ENCODE measurements around the gene BIRC3. TPM values are rescaled to one million over a fixed set of nuclear protein-coding genes. Genes with fewer than 3 reads are reported as not detected.

Gene BIRC3
- total and polyA plus RNA-seq, 7 donors, result 9.1 to 92.6 (median 18.4) TPM

DNA sequence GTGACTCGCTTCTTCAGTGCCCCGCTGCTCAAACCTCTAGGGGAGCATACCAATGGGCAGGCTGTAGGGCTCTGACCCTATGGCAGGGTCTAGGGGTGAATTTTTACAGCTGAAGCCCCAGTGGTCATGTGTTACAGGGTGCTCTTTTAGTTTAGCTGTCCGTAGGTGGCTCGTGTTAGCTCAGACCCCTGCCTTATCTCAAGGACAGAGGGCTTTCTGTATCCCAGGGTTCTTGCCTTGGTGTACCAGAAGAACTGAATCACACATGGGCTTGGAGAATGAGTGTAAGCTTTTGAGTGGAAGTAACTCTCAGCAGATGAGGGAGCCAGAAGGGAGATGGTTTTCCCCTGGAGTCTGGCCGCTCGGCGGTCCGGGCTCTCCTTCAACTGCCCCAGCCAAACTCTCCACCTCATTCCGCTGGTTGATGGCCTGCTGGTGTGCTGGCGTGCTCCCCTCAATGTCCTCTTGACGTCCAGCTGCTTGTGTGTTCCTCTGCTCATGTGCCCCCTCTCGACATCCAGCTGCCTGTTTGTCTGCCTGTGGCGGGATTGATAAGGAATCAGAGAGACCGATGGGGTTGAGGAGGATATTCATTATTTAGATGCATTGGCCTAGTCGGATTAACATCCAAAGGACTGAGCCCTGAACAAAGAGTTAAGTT lies 67.3 kb downstream of the BIRC3 start:
- Histone ChIP-seq H3K27ac (no peak overlapping the region), H3K27me3 (no peaks in the 10 kb centered on the region), H3K4me1 (peaks cover 0 to 10% (median 0%) of the 10 kb centered on the region in 4 donors), H3K9me3 (no peaks in the 10 kb centered on the region), H3K36me3 (peaks cover 0 to 53% (median 13%) of the 10 kb centered on the region in 4 donors), H3K4me3 (no peak overlapping the region)
- 84 to 91% methylated on average over 15 of the region's 15 CpGs for WGBS, 2 donors
- TF ChIP-seq POLR2A (IDR thresholded peaks at IDR 0.05), result no peak
- intact Hi-C loops (cut with DNase I), result no loop called here
- DNase-seq, result no peak

DNA sequence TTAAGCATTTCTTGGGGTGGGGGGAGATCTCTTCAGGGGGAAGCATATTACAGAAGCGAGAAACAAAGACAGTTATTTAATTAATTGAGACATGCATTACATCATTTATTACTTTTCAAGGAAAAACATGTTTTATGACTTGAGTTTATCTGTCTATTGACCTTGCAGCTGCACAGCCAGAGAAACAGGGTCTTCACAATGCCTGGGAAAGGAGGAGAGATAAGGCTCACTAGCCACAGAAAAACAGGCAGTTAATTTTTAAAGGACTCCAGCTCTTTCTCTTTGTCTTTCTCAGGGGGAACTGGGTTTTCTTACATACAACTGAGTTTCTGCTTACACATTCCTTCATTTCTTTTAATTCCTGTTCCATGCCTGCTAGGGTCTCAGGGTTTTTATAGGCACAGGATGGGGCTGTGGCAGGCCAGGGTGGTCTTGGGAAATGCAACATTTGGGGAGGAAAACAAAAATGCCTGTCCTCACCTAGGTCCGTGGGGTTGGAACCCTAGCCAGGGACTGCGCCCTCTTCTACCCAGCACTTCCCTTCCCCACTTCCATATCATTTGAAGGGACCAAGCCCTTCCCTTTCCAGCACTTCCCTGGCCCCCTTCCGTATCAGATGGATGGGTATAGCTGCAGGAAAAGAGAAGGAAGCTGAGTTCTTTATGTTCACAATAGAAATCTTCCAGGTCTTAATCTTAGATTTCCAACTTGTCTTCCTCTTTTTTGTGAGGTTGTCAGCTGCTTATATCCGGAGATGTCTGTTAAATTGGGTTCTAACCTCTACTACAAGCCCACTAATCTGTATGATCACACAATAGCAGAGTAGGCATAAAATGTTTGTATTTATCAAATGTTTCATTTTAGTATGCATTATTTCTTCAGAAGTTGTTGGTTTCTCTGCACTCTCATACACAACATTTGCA lies 68.1 kb downstream of the BIRC3 start:
- intact Hi-C loops (cut with DNase I), result no loop called here
- no peak for TF ChIP-seq EP300 (IDR thresholded peaks at IDR 0.05)
- TF ChIP-seq POLR2A (IDR thresholded peaks at IDR 0.05), result no peak
- TF ChIP-seq POLR2AphosphoS5 (IDR thresholded peaks at IDR 0.05), result no peak
- TF ChIP-seq, protein P1, sequence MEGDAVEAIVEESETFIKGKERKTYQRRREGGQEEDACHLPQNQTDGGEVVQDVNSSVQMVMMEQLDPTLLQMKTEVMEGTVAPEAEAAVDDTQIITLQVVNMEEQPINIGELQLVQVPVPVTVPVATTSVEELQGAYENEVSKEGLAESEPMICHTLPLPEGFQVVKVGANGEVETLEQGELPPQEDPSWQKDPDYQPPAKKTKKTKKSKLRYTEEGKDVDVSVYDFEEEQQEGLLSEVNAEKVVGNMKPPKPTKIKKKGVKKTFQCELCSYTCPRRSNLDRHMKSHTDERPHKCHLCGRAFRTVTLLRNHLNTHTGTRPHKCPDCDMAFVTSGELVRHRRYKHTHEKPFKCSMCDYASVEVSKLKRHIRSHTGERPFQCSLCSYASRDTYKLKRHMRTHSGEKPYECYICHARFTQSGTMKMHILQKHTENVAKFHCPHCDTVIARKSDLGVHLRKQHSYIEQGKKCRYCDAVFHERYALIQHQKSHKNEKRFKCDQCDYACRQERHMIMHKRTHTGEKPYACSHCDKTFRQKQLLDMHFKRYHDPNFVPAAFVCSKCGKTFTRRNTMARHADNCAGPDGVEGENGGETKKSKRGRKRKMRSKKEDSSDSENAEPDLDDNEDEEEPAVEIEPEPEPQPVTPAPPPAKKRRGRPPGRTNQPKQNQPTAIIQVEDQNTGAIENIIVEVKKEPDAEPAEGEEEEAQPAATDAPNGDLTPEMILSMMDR (IDR thresholded peaks at IDR 0.05), result no peak
- 77 to 84% methylated on average over 5 of the region's 5 CpGs for WGBS, 2 donors
- H3K27ac ChIP-seq, result no peak overlapping the region
- DNase-seq, result no peak
- H3K9me3 ChIP-seq, result no peaks in the 10 kb centered on the region
- no peaks in the 10 kb centered on the region for H3K27me3 ChIP-seq
- peaks cover 0 to 10% (median 0%) of the 10 kb centered on the region in 4 donors for H3K4me1 ChIP-seq
- H3K4me3 ChIP-seq, result no peak overlapping the region
- peaks cover 0 to 50% (median 8%) of the 10 kb centered on the region in 4 donors for H3K36me3 ChIP-seq

DNA sequence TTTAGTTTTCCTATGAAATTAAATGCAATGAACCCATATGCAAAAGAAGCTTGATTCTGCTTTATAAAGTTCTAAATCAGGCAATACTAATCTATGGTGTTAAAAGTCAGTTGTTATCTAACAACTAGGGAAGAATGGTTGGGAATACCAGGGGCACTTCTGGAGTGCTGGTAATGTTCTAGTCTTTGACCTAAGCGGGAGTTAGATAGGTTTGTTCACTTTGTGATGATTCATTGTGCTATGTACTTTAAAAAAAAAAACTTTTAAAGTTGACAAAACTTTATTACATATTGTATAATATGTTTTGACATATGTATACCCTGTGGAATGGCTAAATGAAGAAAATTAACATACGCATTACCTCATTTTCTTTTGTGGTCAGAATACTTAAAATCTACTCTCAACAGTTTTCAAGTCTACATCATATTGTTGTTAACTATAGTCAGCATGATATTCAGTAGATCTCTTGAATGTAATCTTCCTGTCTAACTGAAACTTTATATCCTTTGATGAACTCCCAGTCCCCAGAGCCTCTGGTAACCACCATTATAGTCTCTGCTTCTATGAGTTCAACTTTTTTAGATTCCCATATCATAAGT lies 69.0 kb downstream of the BIRC3 start:
- 59 to 83% methylated on average over 2 of the region's 2 CpGs for WGBS, 2 donors
- Histone ChIP-seq H3K4me3 (no peak overlapping the region), H3K36me3 (peaks cover 0 to 47% (median 6%) of the 10 kb centered on the region in 4 donors), H3K27me3 (no peaks in the 10 kb centered on the region), H3K27ac (peak overlapping the region in 1 of 4 donors; percentile 15), H3K4me1 (peaks cover 0 to 10% (median 3%) of the 10 kb centered on the region in 4 donors), H3K9me3 (no peaks in the 10 kb centered on the region)
- TF ChIP-seq EP300 (IDR thresholded peaks at IDR 0.05) (no peak), POLR2AphosphoS5 (IDR thresholded peaks at IDR 0.05) (no peak), POLR2A (IDR thresholded peaks at IDR 0.05) (no peak)
- TF ChIP-seq, protein P1 (IDR thresholded peaks at IDR 0.05), result no peak
- intact Hi-C loops (cut with DNase I), result no loop called here
- no peak for DNase-seq

DNA sequence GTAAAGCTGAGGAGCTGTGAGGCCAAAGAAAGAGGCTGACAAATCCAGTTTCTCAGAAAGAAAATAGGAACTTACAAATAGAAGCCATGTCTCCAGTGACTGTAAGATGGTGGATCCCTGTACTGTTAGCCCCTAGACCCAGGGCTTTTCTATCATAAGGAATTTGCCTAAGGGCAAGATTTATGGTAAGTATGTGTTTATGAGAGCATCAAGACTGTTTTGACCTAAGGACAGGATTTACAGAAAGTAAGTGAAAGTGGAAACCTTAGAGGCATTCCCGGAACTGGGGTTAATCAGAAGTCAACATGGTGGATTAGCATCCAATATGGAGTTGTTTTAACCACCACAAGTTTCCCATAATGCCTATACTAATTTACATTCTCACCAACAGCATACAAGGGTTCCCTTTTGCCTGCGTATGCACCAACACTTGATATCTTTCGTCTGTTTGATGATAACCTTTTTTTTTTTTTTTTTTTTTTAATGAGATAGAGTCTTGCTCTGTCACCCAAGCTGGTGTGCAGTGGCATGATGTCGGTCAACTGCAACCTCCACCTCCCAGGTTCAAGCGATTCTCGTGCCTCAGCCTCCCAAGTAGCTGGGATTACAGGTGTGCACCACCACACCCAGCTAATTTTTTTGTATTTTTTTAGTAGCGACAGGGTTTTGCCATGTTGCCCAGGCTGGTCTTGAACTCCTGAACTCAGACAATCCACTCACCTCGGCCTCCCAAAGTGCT lies 69.9 kb downstream of the BIRC3 start:
- Histone ChIP-seq H3K9me3 (no peaks in the 10 kb centered on the region), H3K4me3 (no peak overlapping the region), H3K27ac (no peak overlapping the region), H3K27me3 (no peaks in the 10 kb centered on the region), H3K36me3 (peaks cover 0 to 49% (median 6%) of the 10 kb centered on the region in 4 donors), H3K4me1 (peaks cover 0 to 10% (median 3%) of the 10 kb centered on the region in 4 donors)
- no peak for TF ChIP-seq POLR2A (IDR thresholded peaks at IDR 0.05)
- no peak for TF ChIP-seq POLR2AphosphoS5 (IDR thresholded peaks at IDR 0.05)
- WGBS, 2 donors, result 90 to 93% methylated on average over 8 of the region's 8 CpGs
- intact Hi-C loops (cut with DNase I), result no loop called here
- no peak for DNase-seq

Small RNA genes within 50 kb of the gene (small RNA-seq; reads per million reads assigned to genes)
- gene AP000942.3 (0 reads per million in 3 donors), gene AP000942.4 (0 reads per million in 3 donors), gene RNU6-952P (0 reads per million in 3 donors)

Other genes with a start within 250 kb of the BIRC3 start
- 100 to 1,000 TPM; 159 to 239 (median 186) TPM for gene YAP1, start 207.0 kb upstream of the BIRC3 start, total RNA-seq
- 10 to 100 TPM; 12.0 to 21.1 (median 13.9) TPM for gene YAP1, start 207.0 kb upstream of the BIRC3 start, polyA plus RNA-seq
- gene BIRC2, start 29.7 kb downstream of the BIRC3 start, total RNA-seq, result 10 to 100 TPM; 32.7 to 56.0 (median 53.2) TPM
- gene BIRC2, start 29.7 kb downstream of the BIRC3 start, polyA plus RNA-seq, result 10 to 100 TPM; 24.7 to 41.4 (median 40.9) TPM
- 100 to 1,000 TPM; 140 to 232 (median 203) TPM for gene TMEM123, start 135.3 kb downstream of the BIRC3 start, total RNA-seq
- gene TMEM123, start 135.3 kb downstream of the BIRC3 start, polyA plus RNA-seq, result 10 to 100 TPM; 37.2 to 78.3 (median 44.4) TPM
- not detected for gene MMP7, start 213.3 kb downstream of the BIRC3 start, total RNA-seq
- gene MMP7, start 213.3 kb downstream of the BIRC3 start, polyA plus RNA-seq, result 10 to 100 TPM in 1 of 3 donors, not detected in 2; 11.8 TPM

All from sigmoid colon (tissue), 7 donors.